ENCODE results near the gene CLEC2L.

The CLEC2L gene

DNA sequence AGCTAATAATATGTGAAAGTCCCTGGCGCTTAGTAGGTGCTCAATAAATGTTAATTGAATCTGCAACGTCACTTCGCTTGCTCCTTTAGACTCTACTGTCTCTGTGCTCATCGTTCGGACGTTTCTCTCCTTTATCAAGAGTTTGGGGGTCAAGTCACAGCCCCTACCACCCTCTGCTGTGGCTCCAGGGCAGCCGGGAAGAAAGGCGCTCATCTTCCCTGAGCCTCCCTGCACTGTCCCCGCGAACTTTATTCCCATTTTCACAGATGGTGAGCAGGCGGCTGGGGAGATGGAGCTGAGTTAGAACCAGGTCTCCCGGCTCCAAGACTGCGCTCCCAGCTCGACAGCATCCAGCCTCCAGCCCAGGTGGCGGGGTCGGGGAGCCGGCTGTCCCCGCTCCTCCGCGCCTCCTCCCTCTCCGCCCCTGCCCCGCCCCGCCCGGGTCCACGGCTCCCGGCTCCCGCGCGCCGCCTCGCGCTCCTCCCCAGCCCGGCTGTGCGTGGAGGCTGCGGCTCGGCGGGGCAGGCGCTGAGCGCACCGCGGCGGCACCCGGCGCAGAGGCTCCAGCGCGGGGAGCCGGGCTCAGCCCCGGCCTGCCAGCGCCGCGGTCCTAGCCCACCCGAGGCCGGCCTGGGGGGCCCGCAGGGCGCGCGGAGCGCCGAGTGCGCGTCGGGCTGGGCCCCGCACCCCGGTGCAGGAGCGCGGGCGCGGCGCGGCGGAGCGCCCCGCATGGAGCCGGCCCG, at the start of gene CLEC2L:
Gene CLEC2L (plus strand): TSS at position 487 of the 743 bp plus-strand sequence. CDS start 243 bp downstream, at position 730.
- DNase-seq (ENCODE audit: low spot score), result no peak

DNA sequence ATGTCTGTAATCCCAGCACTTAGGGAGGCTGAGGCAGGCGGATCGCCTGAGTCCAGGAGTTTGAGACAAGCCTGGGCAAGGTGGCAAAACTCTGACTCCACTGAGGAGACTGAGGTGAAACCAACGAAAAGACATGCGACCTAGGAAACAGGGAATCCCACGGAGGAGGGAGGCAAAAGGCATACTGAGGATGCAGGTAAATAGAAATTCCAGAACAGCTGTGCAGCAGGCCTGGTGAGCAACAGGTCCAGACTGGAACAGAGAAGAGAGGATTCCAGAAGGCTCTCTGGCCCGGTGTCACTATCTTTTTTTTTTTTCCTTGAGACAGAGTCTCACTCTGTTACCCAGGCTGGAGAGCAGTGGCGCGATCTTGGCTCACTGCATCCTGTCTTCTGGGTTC, 47.3 kb upstream of the CLEC2L start:
- DNase-seq (ENCODE audit: low spot score), result no peak

DNA sequence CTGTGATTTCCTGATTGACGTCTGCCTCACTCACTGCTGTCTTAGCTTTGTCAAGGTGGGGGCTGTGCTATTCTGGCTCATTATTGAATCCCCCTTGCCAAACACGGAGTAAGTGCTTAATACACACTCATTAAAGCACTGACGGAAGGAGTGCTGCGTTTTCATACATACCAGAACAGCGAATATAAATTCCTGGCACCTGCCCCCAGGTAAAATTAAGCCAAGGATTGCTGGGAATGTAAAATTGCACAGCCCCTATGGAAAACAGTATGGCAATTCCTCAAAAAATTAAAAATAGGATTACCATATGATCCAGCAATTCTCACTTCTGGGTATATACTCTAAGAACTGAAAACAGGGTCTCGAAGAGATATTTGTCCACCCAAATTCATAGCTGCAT, 46.6 kb upstream of the CLEC2L start:
- DNase-seq (ENCODE audit: low spot score), result no peak

DNA sequence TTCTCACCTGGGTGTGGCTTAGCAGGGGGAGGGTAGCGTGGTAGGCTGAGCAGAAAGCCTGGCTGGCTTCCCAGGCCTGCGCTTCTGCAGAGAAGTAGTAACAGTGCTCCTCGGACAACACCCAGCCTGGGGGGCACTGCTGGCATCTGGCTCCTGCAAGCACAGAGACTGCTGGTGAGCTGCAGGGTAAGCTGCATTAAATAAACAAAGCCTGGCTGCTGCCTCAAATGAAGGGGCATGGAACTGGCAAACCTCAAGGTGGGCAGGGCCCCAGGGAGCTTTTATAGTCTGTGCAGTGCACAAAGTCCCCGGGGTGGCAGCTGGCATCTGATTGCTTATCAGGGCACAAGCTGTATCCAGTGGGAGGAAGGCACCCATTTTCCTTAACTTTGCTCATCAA, 43.9 kb upstream of the CLEC2L start:
- DNase-seq (ENCODE audit: low spot score), result no peak

DNA sequence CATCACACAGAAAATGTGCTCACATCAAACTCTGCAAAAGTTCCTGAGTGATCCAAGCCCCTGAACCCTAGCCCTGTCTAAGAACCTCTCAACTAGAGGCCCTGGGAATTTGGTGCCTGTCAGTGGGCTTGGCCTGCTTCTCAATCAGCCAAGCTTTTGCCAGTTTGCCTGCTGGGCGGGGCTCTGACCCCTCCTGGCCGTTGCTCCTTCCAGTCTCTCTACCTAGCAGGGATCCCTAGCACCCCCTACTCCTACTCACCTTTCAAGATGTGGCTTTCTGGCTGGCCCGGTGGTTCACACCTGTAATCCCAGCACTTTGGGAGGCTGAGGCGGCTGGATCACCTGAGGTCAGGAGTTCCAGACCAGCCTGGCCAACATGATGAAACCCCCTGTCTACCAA, 42.1 kb upstream of the CLEC2L start:
- DNase-seq (ENCODE audit: low spot score), result no peak

DNA sequence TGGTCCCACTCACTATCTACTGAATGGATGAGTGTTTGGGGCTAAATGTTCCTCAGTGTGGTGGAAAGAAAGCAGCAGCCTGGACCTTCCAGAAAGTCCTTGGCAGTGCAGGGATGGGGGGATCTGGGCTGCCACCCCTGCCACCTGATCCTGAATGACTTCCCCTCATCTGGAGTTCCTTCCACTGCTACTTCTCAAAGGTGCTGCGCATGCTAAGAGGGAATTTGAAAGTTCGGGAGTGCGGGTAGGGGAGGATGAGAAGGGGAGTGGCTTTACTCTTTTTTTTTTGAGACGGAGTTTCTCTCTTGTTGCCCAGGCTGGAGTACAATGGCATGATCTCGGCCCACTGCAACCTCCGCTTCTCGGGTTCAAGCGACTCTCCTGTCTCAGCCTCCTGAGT, 41.4 kb upstream of the CLEC2L start:
- DNase-seq (ENCODE audit: low spot score), result no peak

DNA sequence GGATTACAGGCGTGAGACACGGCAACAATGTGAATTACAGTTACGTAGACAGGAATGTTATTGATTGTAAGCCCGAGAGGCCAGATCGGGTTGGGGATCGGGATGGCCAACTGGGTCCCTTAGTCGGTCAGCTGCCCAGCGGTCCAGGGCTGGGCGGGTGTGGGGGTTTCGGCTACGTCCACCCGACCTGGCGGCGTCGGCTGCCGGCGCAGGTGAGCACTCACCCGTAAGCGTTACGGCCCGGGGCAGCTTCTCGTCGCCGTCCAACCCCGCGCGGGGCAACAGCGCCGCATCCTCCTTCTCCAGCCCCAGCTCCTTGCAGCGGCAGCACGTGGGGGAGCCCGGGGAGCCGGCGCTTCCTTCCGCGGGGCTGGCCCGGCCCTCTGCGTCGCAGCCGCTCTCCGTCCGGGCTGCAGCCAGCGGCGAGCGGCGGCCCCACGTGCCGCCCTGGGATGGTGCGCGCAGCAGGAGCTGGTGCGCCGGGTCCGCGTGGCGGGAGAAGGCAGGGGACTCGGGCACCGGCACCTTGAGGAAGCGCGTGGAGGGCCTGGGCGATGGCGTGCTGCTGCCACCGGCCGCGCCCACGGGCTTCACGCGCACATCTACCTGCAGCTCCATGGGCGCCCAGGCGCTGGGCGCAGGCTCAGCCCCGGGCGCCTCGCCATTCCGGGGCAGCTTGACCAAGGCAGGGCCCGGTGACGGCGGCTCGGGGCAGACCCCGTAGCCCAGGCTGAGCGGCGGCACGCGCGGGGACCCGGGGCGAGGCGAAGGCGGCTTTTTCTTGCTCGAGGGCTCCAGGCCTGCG, 40.6 kb upstream of the CLEC2L start:
- DNase-seq (ENCODE audit: low spot score), result no peak

DNA sequence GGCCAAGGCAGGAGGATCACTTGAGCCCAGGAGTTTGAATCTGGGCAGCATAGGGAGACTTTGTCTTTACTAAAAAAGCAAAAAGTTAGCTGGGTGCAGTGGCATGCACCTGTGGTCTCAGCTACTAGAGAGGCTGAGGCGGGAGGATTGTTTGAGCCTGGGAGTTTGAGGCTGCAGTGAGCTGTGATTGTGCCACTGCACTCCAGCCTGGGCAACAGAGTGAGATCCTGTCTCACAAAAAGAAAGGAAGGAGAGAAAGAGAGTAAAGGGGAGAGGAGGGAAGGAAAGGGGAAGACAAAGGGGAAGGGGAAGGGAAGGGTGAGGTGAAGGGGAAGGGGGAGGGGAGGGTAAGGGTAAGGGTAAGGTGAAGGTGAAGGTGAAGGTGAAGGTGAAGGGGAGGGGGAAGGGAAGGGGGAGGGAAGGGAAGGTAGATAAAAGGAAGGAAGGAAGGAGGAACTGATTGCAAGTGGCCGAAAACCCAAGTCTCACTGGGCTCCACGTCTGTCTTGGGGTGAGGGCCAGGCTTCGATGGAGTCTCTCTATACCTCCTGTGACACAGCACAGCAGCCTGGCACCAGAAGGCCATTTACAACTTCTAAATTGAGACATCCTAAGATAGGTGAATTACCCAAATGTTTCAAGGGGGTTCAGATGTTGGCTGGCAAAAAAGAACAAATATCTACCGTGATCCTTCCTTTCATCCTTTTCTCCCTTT, 36.0 kb upstream of the CLEC2L start:
- no peak for DNase-seq (ENCODE audit: low spot score)

DNA sequence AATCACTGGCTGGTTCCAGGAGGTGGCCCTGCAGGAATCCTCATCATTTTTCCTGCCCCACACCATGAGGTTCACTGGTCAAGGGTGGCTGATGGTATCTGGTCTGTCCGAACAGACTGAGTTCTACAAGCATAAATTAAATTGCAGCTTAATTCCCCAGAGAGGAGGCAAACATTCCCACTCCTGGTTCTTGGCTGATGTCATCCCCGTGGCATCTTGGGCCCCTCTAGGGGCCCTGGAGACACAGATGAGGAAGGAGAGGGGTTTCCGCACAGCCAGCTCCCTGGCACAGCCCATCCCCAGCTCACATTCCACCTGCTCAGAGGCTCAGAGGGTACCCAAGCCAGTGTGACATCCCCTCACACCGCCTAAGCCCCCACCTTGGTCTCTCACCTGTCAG, 34.7 kb upstream of the CLEC2L start:
- DNase-seq (ENCODE audit: low spot score), result no peak

DNA sequence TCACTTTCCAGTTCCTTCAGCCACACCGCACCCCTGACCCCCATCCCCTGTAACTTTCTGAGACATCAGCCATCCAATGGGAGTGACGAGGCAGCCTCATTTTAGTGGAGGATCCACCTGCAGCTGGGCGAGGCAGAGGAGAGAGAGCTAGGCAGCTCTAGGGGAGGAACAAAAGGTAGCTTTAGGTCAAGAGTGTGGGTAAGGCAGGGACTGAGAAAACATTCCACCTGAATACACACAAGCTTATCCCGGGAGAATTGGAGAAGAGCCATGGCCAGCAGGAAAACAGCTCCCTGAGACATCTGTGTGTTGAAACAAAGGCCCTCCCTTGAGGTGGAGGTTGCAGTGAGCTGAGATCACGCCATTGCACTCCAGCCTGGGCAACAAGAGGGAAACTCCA, 33.4 kb upstream of the CLEC2L start:
- DNase-seq (ENCODE audit: low spot score), result no peak

DNA sequence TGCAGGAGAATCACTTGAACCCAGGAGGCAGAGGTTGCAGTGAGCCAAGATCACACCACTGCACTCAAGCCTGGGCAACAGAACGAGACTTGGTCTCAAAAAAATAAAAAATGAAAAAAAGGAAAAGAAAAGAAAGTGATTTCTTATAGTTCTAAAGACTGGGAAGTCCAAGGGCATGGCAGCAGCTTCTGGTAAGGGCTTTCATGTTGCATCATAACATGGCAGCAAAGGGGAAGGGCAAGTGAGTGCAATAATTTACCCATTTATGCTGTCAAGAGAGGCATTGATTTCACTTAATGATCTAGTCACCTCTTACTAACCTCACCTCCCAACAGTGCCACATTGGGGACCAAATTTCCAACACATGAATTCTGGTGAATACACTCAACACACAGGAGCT, 31.2 kb upstream of the CLEC2L start:
- no peak for DNase-seq (ENCODE audit: low spot score)

DNA sequence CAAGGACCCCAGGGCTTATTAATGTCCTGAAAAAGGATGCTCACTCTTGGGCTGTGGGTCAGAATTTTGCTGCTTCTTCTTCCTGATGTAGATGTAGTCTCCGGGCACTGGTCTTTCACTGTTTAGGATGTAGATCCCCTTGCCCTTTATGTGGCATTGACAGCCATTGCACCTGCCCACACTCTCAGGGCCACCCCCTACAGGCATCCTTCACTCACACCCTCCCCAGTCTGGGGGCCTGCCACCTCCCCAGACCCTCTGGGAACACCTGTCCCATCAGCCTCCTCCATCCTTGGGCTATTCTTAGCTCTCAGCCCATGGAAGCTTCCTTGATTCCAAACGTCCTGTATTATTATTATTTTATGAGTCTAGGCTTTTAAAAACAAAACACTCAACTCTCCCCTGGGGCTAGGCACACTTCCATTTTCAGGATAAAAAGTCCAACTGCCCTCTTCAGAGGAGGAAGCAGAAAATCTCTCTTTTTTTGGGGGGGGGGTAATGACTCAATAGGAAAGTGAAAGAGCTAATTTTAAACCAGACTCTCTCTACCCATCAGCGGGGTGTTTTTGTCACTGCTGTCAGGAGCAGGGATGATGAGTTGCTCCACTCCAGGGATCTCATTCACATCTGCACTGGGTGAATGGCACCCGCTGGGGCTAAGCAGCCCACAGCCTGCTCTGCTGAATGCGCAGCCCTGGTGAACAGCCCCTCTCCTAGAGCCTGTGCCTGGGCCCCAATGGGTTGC, 28.5 kb upstream of the CLEC2L start:
- DNase-seq (ENCODE audit: low spot score), result peak; percentile 39

DNA sequence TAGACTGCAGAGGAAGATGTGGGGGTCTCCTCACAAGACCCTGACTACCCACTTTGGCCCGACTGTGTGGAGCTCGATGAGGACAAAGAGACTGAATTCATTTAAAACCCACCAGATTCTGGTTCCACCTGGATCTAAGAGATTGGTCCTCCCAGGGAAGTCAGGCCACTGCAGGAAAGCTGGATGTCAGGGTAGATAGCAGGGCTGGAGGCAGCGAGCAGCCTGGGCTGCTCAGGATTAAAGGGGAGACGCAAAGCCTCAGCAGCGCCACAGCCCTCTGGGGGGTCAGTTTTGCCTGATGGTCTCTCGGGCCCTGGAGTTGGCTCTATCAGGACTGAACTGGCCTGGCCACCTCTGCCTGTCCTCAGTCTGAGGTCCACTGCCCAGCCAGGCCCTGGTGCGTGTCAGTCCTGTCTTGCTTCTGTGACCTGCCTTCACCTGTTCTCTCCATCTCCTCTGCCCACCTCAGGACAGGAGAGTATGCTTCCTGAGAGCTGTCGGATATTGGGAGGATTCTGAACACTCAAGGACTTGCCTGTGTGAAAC, 27.8 kb upstream of the CLEC2L start:
- DNase-seq (ENCODE audit: low spot score), result no peak

DNA sequence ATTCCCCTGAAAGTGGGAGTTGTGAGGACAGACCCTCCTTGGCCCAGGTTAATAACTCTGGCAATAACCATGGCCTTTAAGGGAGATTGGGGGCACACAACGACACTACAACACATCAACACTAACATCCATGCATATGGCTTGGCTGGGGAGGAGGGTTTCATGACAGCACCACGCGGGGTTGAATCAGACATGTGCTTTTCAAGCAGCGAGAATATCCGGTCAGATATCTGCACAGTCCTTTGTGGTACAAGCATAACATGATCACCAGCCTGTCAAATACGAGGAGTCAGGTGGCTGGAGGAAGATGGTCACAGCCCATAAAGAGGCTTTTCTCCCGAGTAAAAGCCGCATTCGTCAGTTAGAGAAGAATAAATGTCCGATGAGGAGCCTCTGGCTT, 27.0 kb upstream of the CLEC2L start:
- no peak for DNase-seq (ENCODE audit: low spot score)

DNA sequence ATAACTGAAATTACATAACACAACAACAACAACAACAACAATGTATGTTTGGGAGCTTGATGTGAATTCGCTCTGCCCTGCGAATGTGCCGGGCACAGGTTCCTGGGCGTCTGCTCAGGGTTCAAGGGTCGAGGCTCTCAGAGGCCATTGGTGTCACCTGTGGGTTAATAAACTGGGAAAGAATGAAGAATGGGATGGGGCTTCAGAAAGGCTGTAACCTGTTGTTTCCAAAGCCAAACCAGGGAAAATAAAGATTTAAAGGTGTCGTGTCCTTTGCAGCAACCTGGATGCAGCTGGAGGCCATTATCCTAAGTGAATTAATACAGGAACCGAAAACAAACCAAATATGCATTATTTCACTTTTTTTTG, 22.7 kb upstream of the CLEC2L start:
- no peak for DNase-seq (ENCODE audit: low spot score)

DNA sequence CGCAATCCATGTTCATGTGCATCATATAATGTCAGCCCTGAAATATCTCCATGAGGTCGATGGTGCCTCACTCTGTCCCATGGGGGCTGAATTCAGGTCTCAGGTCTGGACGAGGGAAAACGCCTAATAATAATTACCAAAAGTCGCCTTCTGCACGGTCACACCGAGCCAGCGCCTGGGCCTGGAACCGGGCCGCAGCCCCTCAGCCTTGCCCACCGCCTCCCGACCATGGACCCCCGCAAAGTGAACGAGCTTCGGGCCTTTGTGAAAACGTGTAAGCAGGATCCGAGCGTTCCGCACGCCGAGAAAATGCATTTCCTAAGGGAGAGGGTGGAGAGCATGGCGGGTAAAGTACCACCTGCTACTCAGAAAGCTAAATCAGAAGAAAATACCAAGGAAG, 21.3 kb upstream of the CLEC2L start:
- DNase-seq (ENCODE audit: low spot score), result no peak

DNA sequence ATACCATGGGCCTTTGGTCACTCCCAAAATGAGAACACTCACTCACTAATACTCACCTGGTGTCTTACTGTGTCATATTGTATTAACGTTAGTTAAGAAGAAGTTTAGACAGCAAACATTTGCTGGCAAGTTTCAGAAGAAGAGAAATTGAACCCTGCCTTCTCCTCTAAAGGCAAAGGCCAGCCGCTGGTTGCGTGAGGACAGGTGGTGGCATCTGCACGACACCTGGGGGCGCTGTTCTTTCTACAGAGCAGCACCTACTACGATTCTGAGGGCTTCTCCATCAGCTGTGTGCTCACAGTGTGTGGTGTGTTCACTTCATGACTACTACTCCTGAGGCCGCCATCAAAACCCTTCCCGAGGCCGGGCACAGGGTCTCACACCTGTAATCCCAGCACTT, 17.9 kb upstream of the CLEC2L start:
- no peak for DNase-seq (ENCODE audit: low spot score)

DNA sequence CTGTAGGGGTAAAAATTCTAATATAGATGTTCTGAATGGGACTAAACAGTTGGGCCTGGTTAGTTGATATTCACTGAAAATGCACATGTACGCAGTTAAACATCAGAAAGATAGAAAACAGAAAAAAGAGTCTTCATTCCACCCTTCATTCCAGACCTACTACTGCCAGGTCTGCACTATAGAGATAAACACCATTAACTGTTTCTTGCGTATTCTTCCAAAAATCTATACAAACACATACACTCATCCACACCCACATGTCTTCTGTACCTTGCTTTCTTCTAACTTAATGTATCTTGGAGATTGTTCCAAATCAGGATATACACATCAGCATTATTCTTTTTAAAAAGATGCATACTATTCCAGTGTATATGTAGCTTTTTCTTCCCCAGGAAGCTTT, 13.9 kb upstream of the CLEC2L start:
- no peak for DNase-seq (ENCODE audit: low spot score)

DNA sequence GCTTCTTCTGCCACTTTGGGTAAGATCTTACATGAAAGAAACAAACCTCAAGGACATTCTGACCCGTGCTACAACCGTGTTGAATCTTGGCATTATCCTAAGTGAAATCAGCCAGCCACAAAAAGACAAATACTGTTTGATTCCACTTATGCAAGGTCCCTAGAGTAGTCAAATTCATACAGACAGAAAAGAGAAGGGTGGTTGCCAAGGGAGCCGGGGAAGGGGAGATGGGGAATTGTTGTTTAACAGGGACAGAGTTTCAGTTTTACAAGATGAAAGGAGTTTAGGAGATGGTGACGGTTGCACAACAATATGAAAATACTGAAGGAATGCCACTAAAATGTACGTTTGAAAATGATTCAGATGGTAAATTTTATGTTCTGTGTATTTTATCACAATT, 12.2 kb upstream of the CLEC2L start:
- DNase-seq (ENCODE audit: low spot score), result no peak

DNA sequence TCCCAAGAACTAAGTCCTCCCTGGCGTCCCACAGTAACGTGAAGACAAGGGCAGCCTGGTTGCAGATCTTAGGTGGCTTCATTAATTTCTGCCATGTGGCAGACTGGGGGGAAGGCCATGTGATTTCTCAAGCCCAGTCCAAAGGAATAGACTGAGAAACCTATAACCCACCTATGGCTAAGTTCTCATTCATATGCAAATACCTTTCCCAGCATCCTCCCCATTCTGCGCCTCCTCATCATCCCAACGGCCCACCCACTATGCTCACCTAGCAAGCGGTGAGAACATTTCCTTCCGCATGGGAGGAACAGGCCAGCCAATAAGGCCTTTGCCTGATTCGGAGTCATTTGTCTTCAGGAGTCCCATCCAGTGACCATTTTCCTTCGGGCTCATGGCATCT, 8.2 kb upstream of the CLEC2L start:
- no peak for DNase-seq (ENCODE audit: low spot score)

DNA sequence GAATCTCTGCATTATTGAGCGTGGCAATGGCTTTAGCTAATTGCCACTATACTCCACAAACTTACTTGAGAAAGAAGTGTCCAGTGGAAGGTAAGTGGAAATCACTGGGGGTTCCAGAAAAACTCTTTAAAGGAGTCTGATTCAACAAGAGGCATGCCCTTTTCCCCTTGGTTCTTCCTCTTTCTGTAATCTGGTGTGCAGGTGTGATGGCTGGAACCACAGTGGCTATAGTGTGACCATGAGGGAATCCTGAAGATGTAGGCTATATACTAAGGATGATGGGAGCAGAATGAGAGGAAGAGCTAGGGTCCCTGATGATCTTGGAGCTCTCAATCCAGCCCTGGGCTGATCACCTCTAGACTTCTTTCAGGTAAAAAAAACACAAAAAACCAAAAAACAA, 2.0 kb upstream of the CLEC2L start:
- no peak for DNase-seq (ENCODE audit: low spot score)

DNA sequence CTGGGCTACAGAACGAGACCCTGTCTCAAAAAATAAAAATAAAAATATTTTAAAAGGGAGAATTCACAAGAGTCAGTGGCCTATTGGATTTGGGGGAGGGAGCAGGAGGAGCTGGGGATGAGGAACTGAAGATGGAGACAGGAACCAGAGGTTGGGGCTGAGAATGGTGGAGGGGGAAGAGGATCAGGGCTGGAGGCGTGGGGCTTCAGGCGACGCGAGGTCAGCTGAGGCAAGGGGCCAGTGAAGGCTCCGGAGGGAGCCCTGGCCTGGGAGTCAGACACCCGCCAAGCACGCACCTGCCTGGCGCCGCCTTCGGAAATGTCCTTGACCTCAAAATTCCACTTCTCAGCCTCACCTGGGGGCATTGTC, 671 bp upstream of the CLEC2L start:
- no peak for DNase-seq (ENCODE audit: low spot score)

Data from pons (tissue), 1 donor.